Mesenchymal stem cell (in vitro differentiated cells and primary cell): Measurements from ENCODE around the gene CAND2.

Source experiments
- DNase-seq: peaks from one replicate; pipeline ENCODE4 v3.0.0-alpha.2; 2013
- H2AFZ ChIP-seq: one replicate; pipeline ENCODE4 v1.6.1; 2013; ENCODE audit warnings: low read depth, mild to moderate bottlenecking, control low read depth, inconsistent platforms, low read length, moderate library complexity
- H2AK5ac ChIP-seq: 2 replicates; pipeline ENCODE4 v1.6.1; 2013; ENCODE audit warnings: low read length, moderate library complexity, mild to moderate bottlenecking, inconsistent platforms; ENCODE audit not compliant: severe bottlenecking
- H2BK120ac ChIP-seq: one replicate; pipeline ENCODE4 v1.6.1; 2013; ENCODE audit warnings: low read depth, mild to moderate bottlenecking, inconsistent platforms, low read length, moderate library complexity
- H2BK12ac ChIP-seq, 2 experiments: one replicate each; pipeline ENCODE4 v1.6.1; 2013; ENCODE audit warnings: inconsistent platforms in 2 of 2, low read length in 2 of 2, mild to moderate bottlenecking in 2 of 2, moderate library complexity in 2 of 2, control low read depth in 1 of 2
- H2BK15ac ChIP-seq: one replicate; pipeline ENCODE4 v1.6.1; 2013; ENCODE audit warnings: mild to moderate bottlenecking, low read depth, inconsistent platforms; ENCODE audit not compliant: poor library complexity, severe bottlenecking
- H2BK5ac ChIP-seq: 2 replicates; pipeline ENCODE4 v1.6.1; 2013; ENCODE audit warnings: low read depth, mild to moderate bottlenecking, low read length, control low read depth, inconsistent platforms; ENCODE audit not compliant: poor library complexity, severe bottlenecking
- H3K14ac ChIP-seq, 2 experiments: one replicate each; pipeline ENCODE4 v1.6.1; 2013; ENCODE audit warnings: inconsistent platforms in 2 of 2, low read length in 2 of 2, control low read depth in 1 of 2, mild to moderate bottlenecking in 1 of 2, moderate library complexity in 1 of 2
- H3K18ac ChIP-seq, 2 experiments: one replicate each; pipeline ENCODE4 v1.6.1; 2013; ENCODE audit warnings: inconsistent platforms in 2 of 2, low read length in 2 of 2, control low read depth in 1 of 2, low read depth in 1 of 2, mild to moderate bottlenecking in 1 of 2
- H3K23ac ChIP-seq, 2 experiments: one replicate each; pipeline ENCODE4 v1.6.1; 2013; ENCODE audit warnings: inconsistent platforms in 2 of 2, low read length in 2 of 2, mild to moderate bottlenecking in 2 of 2, moderate library complexity in 2 of 2, control low read depth in 1 of 2
- H3K27ac ChIP-seq: 2 replicates; pipeline ENCODE4 v1.5.1; 2013; ENCODE audit warnings: mild to moderate bottlenecking, moderate library complexity, low read length, control low read depth, inconsistent platforms; ENCODE audit not compliant: poor library complexity, severe bottlenecking
- H3K27me3 ChIP-seq, 2 experiments: 2 replicates each; pipeline versions ENCODE4 v1.6.1 to v1.7.0; 2013; ENCODE audit warnings: low read length in 2 of 2, mild to moderate bottlenecking in 2 of 2, moderate library complexity in 2 of 2, control low read depth in 1 of 2, inconsistent platforms in 1 of 2; ENCODE audit not compliant: control insufficient read depth in 1 of 2, insufficient read depth in 1 of 2
- H3K36me3 ChIP-seq, 2 experiments: 2 replicates each; pipeline versions ENCODE4 v1.6.1 to v1.7.0; 2013; ENCODE audit warnings: low read length in 2 of 2, control low read depth in 1 of 2, inconsistent platforms in 1 of 2, low read depth in 1 of 2, mild to moderate bottlenecking in 1 of 2; ENCODE audit not compliant: insufficient read depth in 2 of 2, control insufficient read depth in 1 of 2
- H3K4ac ChIP-seq, 2 experiments: one replicate each; pipeline ENCODE4 v1.6.1; 2013; ENCODE audit warnings: inconsistent platforms in 2 of 2, low read length in 2 of 2, mild to moderate bottlenecking in 2 of 2, moderate library complexity in 2 of 2, control low read depth in 1 of 2, low read depth in 1 of 2
- H3K4me1 ChIP-seq: 2 replicates; pipeline ENCODE4 v1.6.1; 2013; ENCODE audit warnings: low read depth, low read length, control low read depth; ENCODE audit not compliant: control insufficient read depth, insufficient read depth
- H3K4me2 ChIP-seq: 2 replicates; pipeline ENCODE4 v1.6.1; 2013; ENCODE audit warnings: low read length, mild to moderate bottlenecking, inconsistent platforms; ENCODE audit not compliant: poor library complexity, severe bottlenecking
- H3K4me3 ChIP-seq, 2 experiments: 2 replicates each; pipeline versions ENCODE4 v1.5.1 to v1.7.0; 2013; ENCODE audit warnings: low read length in 2 of 2, mild to moderate bottlenecking in 2 of 2, control low read depth in 1 of 2, low read depth in 1 of 2; ENCODE audit not compliant: insufficient read depth in 1 of 2
- H3K79me1 ChIP-seq: replicated peaks from 2 replicates; pipeline ENCODE4 v1.6.1; 2013; ENCODE audit warnings: mild to moderate bottlenecking, control low read depth, low read length, inconsistent platforms; ENCODE audit not compliant: poor library complexity, severe bottlenecking
- H3K9ac ChIP-seq: 2 replicates; pipeline ENCODE4 v1.7.0; 2013; ENCODE audit warnings: mild to moderate bottlenecking, low read length, moderate library complexity
- H3K9me3 ChIP-seq: 2 replicates; pipeline ENCODE4 v1.7.0; 2013; ENCODE audit warnings: mild to moderate bottlenecking, low read length; ENCODE audit not compliant: control insufficient read depth
- H4K8ac ChIP-seq: one replicate; pipeline ENCODE4 v1.6.1; 2013; ENCODE audit warnings: inconsistent platforms, mild to moderate bottlenecking, low read length, moderate library complexity
- H4K91ac ChIP-seq: one replicate; pipeline ENCODE4 v1.6.1; 2013; ENCODE audit warnings: mild to moderate bottlenecking, low read length, inconsistent platforms
- WGBS: methylation state at CpG from one replicate; pipeline ENCODE4 v1.1.7; 2013; ENCODE audit warnings: mixed read lengths; 5-methylcytosine and 5-hydroxymethylcytosine counted together

The CAND2 gene

DNA sequence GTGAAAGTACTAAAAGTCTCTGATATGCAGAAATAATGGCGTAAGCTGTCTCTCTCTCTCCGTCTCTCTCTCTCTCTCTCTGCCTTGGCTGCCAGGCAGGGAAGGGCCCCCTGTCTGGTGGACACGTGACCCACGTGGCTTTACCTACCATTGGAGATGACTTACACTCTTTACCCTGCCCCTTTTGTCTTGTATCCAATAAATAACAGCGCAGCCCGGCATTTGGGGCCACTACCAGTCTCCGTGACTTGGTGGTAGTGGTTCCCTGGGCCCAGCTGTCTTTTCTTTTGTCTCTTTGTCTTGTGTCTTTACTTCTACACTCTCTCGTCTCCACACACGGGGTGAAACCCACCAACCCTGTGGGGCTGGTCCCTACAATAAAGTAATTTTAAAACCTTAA lies 25.2 kb upstream of the CAND2 start:
- H3K23ac ChIP-seq = no peak overlapping the region
- DNase-seq = no peak
- H3K36me3 ChIP-seq = no peaks in the 10 kb centered on the region
- H3K9ac ChIP-seq = no peak overlapping the region
- H3K4me1 ChIP-seq = peaks cover 10% of the 10 kb centered on the region
- no peak overlapping the region for H4K8ac ChIP-seq
- H3K27me3 ChIP-seq = peaks cover 0 to 50% of the 10 kb centered on the region in 2 experiments
- no peak overlapping the region for H2AK5ac ChIP-seq
- no peaks in the 10 kb centered on the region for H3K79me1 ChIP-seq
- no peak overlapping the region for H3K4me3 ChIP-seq
- H2BK15ac ChIP-seq = no peak overlapping the region
- no peak overlapping the region for H3K27ac ChIP-seq
- H4K91ac ChIP-seq = no peak overlapping the region
- no peak overlapping the region for H3K14ac ChIP-seq
- no peak overlapping the region for H2BK120ac ChIP-seq
- no peak overlapping the region for H3K4ac ChIP-seq
- no peak overlapping the region for H3K4me2 ChIP-seq
- no peak overlapping the region for H3K18ac ChIP-seq
- H3K9me3 ChIP-seq = peaks cover 18% of the 10 kb centered on the region
- H2BK5ac ChIP-seq = no peak overlapping the region
- H2AFZ ChIP-seq = no peak overlapping the region
- 87% methylated on average over 9 of the region's 9 CpGs for whole genome bisulfite sequencing
- no peak overlapping the region for H2BK12ac ChIP-seq

DNA sequence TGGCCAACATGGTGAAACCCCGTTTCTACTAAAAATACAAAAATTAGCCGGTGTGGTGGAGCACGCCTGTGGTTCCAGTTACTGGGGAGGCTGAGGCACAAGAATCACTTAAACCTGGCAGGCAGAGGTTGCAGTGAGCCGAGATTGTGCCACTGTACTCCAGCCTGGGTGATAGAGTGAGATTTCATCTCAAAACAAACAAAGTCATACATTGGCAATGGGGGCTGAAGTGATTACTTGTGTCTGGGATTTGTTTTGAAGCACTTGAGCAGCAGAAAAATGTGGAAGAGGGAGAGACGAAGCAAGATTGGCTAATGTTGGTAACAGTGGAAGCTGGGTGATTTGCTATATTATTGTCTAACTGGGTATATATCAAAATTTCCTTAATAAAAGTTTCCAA lies 24.0 kb upstream of the CAND2 start:
- DNase-seq = no peak

DNA sequence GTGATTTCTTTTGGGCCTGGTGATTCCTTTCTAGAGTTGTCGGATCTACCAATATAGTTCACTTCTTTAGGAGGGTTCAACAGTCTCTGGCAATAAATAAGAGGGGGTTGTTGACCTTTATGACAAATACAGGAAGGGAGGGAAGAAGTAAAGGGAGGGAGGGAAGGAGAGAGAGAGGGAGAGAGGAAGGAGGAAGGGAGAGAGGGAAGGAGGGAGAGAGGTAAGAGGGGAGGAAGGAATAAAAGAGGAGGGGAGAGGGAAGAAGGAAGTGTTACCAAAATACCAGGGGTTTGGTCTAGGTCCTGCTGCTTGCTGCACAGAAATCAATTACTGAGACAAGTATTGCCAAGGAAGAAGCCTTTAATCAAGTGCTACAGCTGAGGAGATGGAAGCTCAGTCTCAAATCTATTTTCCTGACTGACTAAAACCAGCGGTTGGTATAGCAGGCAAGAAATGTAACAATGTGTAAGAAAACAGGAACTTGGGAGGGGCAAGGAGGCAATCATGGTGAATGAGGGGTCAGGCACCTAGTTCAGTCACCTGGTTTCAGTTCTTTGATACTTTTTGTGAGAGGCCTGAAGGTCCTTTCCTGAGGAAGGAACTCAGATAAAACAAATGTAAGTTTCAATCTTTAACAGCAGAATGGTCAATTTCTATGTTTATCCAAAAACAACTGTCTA lies 23.3 kb upstream of the CAND2 start:
- 62% methylated on average over 2 of the region's 2 CpGs for WGBS
- H3K4me2 ChIP-seq = no peak overlapping the region
- H3K23ac ChIP-seq = no peak overlapping the region
- H2BK15ac ChIP-seq = no peak overlapping the region
- H2AFZ ChIP-seq = no peak overlapping the region
- no peak overlapping the region for H3K14ac ChIP-seq
- H3K4me1 ChIP-seq = peaks cover 6% of the 10 kb centered on the region
- H2AK5ac ChIP-seq = no peak overlapping the region
- no peak overlapping the region for H4K91ac ChIP-seq
- H3K36me3 ChIP-seq = no peaks in the 10 kb centered on the region
- H3K9me3 ChIP-seq = peaks cover 21% of the 10 kb centered on the region
- H3K27me3 ChIP-seq = peaks cover 0 to 59% of the 10 kb centered on the region in 2 experiments
- no peaks in the 10 kb centered on the region for H3K79me1 ChIP-seq
- no peak overlapping the region for H2BK5ac ChIP-seq
- H3K9ac ChIP-seq = no peak overlapping the region
- DNase-seq = no peak
- H3K4ac ChIP-seq = no peak overlapping the region
- H3K4me3 ChIP-seq = no peak overlapping the region
- H4K8ac ChIP-seq = no peak overlapping the region
- no peak overlapping the region for H2BK12ac ChIP-seq
- no peak overlapping the region for H3K18ac ChIP-seq
- H3K27ac ChIP-seq = no peak overlapping the region
- no peak overlapping the region for H2BK120ac ChIP-seq

More for the DNA sequence above, 24.0 kb upstream of the CAND2 start:
- H3K4me3 ChIP-seq = no peak overlapping the region
- H2BK120ac ChIP-seq = no peak overlapping the region
- H3K14ac ChIP-seq = no peak overlapping the region
- H2BK12ac ChIP-seq = no peak overlapping the region
- H3K4me1 ChIP-seq = peaks cover 6% of the 10 kb centered on the region
- H2AFZ ChIP-seq = no peak overlapping the region
- 81% methylated on average over 5 of the region's 5 CpGs for WGBS
- no peak overlapping the region for H2BK5ac ChIP-seq
- H3K4me2 ChIP-seq = no peak overlapping the region
- no peaks in the 10 kb centered on the region for H3K36me3 ChIP-seq
- no peak overlapping the region for H3K4ac ChIP-seq
- no peak overlapping the region for H4K8ac ChIP-seq
- peaks cover 21% of the 10 kb centered on the region for H3K9me3 ChIP-seq
- H3K27me3 ChIP-seq = peaks cover 0 to 54% of the 10 kb centered on the region in 2 experiments
- H4K91ac ChIP-seq = no peak overlapping the region
- H3K9ac ChIP-seq = no peak overlapping the region
- no peak overlapping the region for H2BK15ac ChIP-seq
- no peaks in the 10 kb centered on the region for H3K79me1 ChIP-seq
- H2AK5ac ChIP-seq = no peak overlapping the region
- H3K23ac ChIP-seq = no peak overlapping the region
- no peak overlapping the region for H3K27ac ChIP-seq
- H3K18ac ChIP-seq = no peak overlapping the region

DNA sequence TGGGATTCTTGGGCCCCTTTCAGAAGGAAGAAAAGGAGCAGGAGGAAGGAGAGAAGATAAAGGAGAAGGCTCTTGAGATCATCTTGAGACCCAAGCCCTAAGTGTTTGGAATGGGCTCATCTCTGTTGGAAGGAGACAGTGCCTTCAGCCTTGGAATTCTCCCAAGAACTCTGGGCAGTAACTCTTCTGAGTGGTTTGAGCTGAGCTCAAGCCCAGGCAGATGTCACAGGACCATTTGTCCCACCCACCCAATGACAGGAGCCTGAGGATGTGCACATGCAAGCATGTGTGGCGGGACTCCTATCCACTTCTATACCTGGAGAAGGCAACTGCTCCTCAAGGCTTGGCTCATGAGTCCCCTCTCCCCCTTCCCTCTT lies 22.8 kb upstream of the CAND2 start:
- WGBS = 50% methylated on average over 1 of the region's 1 CpG

More for the DNA sequence above, 22.8 kb upstream of the CAND2 start:
- Histone ChIP-seq H3K9ac (no peak overlapping the region), H3K79me1 (no peaks in the 10 kb centered on the region), H3K4me1 (peaks cover 6% of the 10 kb centered on the region), H3K4ac (no peak overlapping the region), H2AK5ac (no peak overlapping the region), H3K27ac (no peak overlapping the region), H3K18ac (no peak overlapping the region), H2AFZ (no peak overlapping the region), H3K9me3 (peaks cover 21% of the 10 kb centered on the region), H3K36me3 (no peaks in the 10 kb centered on the region), H3K27me3 (peaks cover 0 to 59% of the 10 kb centered on the region in 2 experiments), H3K14ac (no peak overlapping the region), H2BK120ac (no peak overlapping the region), H2BK12ac (no peak overlapping the region), H2BK15ac (no peak overlapping the region), H2BK5ac (no peak overlapping the region), H3K23ac (no peak overlapping the region), H3K4me2 (no peak overlapping the region), H4K91ac (no peak overlapping the region), H3K4me3 (no peak overlapping the region), H4K8ac (no peak overlapping the region)
- DNase-seq = no peak
